Measurements from ENCODE around the gene SIGLEC15.
"Not testable (repeated sequence)": the region's sequence is repeated elsewhere in the genome, so short reads cannot be mapped to it uniquely, and the experiment has no call there.

The SIGLEC15 gene

DNA sequence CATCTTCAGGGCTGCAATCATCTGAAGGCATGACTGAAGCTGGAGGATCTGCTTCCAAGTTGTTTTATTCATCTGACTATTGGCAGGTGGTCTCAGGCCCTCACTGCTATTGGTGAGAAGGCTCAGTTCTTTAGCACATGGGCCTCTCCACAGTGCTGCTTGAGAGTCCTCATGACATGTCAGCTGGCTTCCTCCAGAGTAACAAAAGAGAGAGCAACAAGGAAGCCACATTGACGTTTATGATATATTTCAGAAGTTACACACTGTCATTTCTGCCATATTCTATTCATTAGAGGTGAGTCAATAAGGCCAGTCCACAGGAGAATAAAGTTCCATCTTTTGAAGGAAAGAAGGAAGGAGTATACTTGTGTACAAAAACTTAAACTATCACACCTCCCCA is 7.9 kb upstream of the SIGLEC15 start:
- no peak for DNase-seq (ENCODE audit: low read depth)
- H3K4me3 ChIP-seq (ENCODE audit: low read depth, low read length), result no peak overlapping the region

DNA sequence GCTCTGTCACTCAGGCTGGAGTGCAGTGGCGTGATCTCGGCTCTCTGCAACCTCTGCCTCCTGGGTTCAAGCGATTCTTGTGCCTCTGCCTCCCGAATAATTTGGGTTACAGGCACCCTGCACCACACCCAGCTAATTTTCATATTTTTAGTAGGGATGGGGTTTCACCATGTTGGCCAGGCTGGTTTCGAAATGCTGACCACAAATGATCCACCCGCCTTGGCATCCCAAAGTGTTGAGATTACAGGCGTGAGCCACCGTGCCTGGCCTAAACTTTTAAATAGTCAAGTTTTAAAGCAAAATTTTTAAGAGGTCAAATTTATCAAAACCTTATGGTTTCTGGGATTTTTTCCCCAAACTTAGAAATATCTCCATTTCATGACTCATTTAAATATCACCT is 6.7 kb upstream of the SIGLEC15 start:
- DNase-seq (ENCODE audit: low read depth); H3K4me3 ChIP-seq (ENCODE audit: low read depth, low read length): not testable (repeated sequence)

DNA sequence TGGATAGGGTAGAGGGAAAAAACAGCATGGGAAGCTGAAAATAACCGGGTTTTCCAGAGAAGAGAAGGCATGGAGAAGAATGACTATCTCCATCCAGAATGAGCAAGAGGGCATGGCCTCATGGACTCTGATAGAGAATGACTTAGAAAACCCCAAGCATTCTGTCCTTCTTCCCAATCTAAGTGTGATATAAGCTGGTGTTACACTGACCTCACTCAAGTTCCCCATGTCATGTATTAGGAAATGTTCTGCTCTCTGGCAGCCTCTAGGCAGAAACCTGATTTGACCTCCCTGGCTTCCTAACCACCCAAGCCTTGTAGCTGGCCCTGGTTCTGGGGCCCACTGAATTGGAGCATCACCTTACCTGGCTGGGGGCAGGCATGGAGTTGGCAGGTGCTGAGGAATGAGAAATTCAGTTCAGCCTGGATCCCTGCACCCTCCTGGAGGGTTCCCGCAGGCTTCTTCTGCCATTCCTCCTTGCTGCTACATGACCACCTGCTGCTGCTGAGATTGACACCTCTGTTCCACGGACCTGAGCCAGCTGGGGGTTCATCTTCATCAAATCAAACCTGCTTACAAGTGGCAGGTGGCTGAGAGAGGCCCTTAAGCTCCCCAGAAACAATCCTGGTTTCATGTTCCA is 5.2 kb upstream of the SIGLEC15 start:
- H3K4me3 ChIP-seq (ENCODE audit: low read depth, low read length), result no peak overlapping the region
- no peak for DNase-seq (ENCODE audit: low read depth)

DNA sequence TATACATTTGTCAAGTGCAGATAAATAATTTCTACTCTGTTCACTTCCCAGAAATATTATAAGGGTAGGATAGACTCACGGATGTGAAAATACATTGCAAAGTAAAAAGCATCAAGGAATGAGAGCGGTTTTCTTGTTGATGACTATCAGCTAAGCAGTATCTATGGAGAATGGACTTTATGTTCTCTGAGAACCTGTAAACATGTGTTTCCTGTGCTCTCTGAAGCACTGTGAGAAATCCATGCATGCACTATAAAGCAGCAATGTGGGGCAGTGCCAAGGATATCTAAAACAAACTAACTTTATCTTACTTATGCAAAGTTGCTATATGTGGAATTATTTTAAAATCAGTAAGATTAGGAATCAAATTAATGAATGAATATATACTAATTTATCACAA is 4.4 kb upstream of the SIGLEC15 start:
- DNase-seq (ENCODE audit: low read depth), result no peak
- H3K4me3 ChIP-seq (ENCODE audit: low read depth, low read length), result no peak overlapping the region

DNA sequence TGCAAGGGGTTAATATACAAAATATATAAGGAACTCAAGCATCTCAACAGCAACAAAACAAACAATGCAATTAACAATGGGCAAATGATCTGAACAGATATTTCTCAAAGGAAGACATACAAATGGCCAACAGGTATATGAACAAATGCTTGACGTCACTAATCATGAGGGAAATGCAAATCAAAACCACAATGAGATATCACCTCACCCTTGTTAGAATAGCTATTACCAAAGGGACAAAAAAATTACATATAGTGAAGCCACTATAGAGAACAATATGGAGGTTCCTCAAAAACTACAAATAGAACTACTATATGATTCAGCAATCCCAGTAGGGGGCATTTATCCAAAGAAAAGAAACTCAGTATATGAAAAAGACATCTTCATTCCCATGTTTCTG is 3.8 kb upstream of the SIGLEC15 start:
- no peak for DNase-seq (ENCODE audit: low read depth)
- no peak overlapping the region for H3K4me3 ChIP-seq (ENCODE audit: low read depth, low read length)

DNA sequence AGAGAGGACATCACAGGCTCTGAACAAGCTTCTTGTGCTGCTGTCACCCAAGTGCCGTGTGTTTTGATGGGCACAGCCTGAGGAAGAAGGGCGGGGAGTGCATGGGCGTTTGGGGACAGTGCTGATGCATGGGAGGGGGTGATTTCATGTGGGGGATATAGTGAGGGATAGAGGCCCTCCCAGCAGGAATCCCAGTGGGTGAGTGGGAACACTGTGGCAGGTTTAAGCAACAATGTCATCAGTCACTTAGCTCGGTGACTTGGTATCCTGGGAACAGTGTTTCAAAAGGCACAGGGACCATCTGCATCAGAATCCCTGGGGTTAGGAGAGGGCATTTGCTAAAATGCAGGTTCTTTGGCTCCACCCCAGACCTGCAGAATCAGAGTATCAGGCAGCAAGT is 609 bp downstream of the SIGLEC15 start:
- DNase-seq (ENCODE audit: low read depth), result no peak
- no peak overlapping the region for H3K4me3 ChIP-seq (ENCODE audit: low read depth, low read length)

DNA sequence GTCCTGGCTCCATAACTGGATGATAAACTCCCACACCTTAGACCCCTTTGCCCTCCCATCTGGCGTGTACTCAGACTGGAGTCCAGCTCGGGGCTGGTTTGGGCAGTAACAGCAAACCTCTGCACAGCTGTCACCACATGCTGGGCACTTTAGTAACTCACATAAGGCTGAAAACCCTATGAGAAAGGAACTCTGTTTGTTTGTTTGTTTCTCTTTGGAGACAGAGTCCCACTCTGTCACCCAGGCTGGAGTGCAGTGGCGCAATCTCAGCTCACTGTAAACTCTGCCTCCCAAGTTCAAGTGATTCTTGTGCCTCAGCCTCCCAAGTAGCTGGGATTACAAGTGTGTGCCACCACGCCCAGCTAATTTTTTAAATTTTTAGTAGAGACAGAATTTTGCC is 1.2 kb downstream of the SIGLEC15 start:
- not testable (repeated sequence) for H3K4me3 ChIP-seq (ENCODE audit: low read depth, low read length); DNase-seq (ENCODE audit: low read depth)

DNA sequence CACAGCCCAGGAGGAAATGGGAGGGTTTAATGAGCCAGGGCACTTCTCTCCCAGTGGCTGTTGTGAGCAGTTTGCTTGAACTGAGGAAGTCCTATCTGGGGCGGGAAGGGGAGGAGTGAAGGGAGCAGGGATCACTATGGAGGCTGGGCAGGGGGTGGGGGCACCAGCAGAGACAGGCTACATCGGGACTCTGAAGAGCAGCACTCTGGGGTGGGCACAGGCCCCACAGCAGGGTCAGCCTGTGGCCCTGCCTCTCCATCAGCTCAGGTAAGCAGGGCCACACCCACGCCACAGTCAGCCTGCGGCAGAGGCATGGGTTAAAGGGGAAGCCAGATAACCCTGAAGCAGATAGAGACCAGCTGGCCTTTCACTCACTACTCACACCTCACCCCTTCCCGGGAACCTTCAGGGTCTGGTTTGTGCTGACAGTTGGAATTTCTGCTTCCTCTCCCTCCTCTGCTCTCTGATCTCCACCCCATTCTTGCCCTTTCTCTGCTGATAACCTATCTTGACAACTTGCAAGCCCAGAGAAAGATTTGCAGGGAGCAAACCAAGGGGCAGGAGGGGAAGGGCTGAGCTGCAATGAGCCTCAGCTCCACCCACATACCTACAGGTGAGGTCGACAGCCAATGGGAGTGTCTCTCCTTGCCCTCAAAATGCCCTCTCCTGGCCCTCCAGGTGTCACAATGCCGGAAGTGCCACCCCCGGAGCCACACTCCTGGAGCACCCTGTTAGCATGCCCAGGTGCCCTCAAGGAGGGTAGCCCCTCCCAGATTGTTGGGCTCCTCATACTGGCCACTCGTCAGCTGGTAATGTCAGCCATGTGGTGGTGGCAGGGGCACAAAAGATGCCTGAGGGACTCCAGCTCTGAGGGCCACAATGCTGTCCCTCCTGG is 3.7 kb downstream of the SIGLEC15 start:
- no peak for DNase-seq (ENCODE audit: low read depth)
- H3K4me3 ChIP-seq (ENCODE audit: low read depth, low read length), result no peak overlapping the region

DNA sequence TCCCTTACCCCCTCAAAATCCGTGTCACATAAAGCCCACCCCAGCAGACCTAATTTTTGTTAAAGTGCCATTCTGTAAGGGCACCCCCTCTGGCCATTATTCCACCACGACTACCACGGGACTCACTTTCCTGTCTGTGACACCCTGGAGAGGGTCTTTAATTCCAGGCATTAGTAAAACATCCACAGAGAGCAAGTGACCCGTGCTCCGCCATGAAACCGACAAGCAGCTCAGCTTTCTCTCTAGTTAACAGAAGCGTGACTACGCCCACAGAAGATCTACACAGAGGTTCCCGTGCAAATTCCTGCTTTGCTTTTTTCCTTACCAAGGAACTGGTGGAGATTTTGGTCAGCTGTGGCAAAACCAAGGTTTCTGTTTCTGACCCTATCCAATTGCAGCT is 4.4 kb downstream of the SIGLEC15 start:
- no peak overlapping the region for H3K4me3 ChIP-seq (ENCODE audit: low read depth, low read length)
- DNase-seq (ENCODE audit: low read depth), result no peak

DNA sequence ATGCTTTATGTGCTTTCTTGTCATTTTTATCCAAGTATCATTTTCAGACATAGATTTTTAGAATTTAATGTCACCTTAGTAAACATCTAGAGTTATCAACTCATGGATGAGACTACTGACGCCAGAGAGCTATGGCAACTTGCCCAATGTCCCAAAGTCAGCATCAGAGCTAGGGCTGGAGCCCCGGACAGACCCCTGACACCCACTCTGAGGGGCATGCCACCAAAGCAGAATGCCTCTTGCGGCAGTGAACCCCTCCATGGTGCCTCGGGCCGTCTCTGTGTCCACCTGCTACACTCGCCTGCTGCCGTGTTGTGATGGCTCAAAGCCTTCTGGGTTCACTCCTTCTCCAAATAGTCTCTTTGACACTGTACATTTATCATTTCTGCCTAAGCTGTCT is 5.4 kb downstream of the SIGLEC15 start:
- H3K4me3 ChIP-seq (ENCODE audit: low read depth, low read length), result no peak overlapping the region
- no peak for DNase-seq (ENCODE audit: low read depth)

DNA sequence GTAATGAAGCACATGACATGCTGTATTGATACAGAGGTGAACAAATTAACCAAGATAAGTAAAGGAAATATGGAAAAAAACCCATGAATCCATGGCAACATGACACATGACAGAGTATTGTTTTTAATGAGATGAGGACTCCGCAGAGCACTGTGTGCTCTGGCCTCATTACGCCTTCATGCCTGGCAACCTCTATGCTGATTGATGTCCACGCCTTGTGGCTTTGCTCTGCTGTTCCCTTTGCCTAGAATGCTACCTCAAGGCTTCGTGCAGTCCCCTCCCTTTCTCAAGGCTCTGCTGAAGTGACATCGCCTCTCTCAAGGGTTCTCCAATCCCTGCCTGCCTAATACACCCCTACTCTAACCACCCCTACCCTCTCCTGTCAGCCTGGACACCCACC is 8.4 kb downstream of the SIGLEC15 start:
- no peak overlapping the region for H3K4me3 ChIP-seq (ENCODE audit: low read depth, low read length)
- DNase-seq (ENCODE audit: low read depth), result no peak

DNA sequence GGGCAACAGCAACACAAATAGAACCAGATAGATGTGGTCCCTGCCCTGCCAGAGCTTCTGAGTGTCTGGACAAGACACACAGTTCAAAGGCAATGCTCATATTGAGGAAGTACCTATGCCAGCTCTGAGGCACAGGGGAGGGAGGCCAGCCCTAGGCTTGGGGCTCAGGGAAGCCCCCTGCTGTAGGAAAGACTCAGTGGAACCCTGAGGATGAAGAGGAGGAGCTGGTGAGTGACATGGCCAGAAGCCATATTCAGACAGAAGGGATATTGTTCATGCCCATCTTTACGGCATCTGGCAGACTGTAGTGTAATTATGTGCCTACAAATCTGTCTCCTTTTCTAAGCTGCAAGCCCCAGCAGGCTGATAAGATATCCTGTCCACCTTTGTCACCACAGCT is 8.8 kb downstream of the SIGLEC15 start:
- no peak for DNase-seq (ENCODE audit: low read depth)
- no peak overlapping the region for H3K4me3 ChIP-seq (ENCODE audit: low read depth, low read length)

DNA sequence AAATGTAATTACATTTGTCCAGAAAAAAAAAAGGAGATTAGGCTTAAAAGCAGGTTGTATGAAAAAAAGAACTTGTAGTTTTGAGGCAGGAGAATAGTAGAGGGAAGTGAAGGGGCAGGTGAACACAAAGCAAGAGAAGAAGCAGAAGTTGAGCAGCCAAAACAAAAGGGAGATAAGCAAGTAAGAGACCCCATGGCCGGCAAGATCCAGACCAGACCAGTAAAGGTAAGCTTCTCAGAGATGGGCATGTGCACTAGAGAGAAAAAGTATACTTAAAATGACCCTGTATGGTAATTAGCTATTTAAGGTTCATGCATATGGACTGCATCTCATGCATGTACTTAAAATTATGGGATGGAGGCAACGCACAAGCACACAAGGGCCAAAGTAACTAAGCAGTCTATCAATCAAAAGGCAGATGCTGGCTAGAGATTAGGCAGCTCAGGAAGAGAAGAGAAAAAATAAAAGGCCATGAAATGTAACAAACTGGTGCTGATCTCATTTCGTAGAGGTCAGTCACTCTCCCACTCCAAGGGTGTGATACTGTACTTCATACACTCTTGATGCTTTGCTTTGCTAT is 9.7 kb downstream of the SIGLEC15 start:
- H3K4me3 ChIP-seq (ENCODE audit: low read depth, low read length), result no peak overlapping the region
- DNase-seq (ENCODE audit: low read depth), result no peak

DNA sequence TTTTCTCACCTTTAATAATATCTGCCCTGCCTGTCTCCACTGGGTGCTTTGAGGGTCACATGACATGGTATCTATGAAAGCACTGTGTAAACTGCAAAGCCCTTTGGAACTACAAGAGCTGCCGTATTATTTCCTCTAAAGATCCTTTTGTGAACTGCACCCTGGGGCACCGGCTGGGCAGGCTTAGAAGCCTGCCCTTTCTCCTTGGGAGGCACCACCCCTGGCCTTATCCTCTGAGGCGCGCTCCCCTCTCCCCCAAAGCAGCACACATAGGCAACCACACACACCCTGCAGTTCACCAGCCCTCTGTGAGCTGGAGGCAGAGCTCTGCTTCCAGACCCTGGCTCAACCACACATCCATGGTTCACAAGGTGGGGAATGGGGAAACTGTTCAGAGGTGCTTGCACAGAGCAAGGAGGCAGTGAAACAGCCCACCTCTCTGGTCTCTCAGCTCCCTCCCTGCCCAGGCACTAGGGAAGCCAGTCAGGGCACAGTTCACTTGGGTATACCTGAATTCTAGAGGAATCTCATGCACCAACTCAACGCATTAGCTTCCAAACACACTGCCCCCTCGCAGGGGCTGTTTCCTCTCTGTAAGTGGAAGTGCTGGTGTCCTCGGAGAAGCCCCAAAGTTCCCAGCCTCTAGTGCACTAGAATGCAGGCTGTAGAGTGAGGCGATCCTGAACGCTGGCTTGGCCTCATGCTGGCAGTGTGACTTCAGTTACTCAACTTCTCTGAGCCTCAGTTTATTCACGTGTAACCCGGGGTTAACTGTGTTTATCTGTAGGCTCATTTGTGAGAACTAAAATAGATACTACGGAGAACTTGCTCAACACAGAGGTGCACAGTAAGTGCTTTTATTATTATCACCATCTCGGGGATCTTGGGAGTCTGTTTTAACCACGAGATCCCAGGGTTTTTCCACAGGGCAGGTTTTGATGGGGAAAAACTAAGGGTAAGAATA is 11.0 kb downstream of the SIGLEC15 start:
- no peak overlapping the region for H3K4me3 ChIP-seq (ENCODE audit: low read depth, low read length)
- DNase-seq (ENCODE audit: low read depth), result no peak

DNA sequence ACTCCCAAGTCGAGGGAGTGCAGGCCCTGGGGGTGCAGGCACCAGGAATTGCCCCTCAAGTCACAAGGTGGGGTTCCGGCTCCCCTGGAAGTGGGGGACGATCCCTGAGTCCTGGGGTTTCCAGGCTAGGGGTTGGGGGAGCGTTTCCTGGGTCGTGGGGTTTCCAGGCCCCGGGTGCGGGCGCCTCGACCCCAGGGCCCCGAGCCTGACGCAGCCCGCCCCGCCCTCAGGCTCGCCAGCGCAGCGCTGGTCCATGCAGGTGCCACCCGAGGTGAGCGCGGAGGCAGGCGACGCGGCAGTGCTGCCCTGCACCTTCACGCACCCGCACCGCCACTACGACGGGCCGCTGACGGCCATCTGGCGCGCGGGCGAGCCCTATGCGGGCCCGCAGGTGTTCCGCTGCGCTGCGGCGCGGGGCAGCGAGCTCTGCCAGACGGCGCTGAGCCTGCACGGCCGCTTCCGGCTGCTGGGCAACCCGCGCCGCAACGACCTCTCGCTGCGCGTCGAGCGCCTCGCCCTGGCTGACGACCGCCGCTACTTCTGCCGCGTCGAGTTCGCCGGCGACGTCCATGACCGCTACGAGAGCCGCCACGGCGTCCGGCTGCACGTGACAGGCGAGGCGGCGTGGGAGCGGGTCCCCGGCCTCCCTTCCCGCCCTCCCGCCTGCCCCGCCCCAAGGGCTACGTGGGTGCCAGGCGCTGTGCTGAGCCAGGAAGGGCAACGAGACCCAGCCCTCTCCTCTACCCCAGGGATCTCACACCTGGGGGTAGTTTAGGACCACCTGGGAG is 12.0 kb downstream of the SIGLEC15 start:
- peak overlapping the region; percentile 28 for H3K4me3 ChIP-seq (ENCODE audit: low read depth, low read length)

DNA sequence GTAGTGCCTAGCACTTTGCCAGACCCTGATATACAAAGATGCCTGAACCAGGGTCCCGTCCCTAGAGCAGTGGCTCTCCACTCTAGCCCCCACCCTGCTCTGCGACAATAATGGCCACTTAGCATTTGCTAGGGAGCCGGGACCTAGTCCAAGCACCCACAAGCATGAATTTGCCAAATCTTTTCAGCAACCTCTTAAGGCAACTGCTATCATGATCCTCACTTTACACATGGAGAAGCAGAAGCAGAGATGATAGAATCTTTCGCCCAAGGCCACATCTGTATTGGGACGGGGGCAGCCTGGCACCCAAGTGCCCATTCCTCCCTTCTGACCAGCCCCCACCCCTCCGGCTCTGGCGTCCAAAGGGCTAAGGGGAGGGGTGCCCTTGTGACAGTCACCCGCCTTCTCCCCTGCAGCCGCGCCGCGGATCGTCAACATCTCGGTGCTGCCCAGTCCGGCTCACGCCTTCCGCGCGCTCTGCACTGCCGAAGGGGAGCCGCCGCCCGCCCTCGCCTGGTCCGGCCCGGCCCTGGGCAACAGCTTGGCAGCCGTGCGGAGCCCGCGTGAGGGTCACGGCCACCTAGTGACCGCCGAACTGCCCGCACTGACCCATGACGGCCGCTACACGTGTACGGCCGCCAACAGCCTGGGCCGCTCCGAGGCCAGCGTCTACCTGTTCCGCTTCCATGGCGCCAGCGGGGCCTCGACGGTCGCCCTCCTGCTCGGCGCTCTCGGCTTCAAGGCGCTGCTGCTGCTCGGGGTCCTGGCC is 13.0 kb downstream of the SIGLEC15 start:
- no peak for DNase-seq (ENCODE audit: low read depth)
- H3K4me3 ChIP-seq (ENCODE audit: low read depth, low read length), result no peak overlapping the region

More for the DNA sequence above, 12.0 kb downstream of the SIGLEC15 start:
- peak; percentile 5 for DNase-seq (ENCODE audit: low read depth)

DNA sequence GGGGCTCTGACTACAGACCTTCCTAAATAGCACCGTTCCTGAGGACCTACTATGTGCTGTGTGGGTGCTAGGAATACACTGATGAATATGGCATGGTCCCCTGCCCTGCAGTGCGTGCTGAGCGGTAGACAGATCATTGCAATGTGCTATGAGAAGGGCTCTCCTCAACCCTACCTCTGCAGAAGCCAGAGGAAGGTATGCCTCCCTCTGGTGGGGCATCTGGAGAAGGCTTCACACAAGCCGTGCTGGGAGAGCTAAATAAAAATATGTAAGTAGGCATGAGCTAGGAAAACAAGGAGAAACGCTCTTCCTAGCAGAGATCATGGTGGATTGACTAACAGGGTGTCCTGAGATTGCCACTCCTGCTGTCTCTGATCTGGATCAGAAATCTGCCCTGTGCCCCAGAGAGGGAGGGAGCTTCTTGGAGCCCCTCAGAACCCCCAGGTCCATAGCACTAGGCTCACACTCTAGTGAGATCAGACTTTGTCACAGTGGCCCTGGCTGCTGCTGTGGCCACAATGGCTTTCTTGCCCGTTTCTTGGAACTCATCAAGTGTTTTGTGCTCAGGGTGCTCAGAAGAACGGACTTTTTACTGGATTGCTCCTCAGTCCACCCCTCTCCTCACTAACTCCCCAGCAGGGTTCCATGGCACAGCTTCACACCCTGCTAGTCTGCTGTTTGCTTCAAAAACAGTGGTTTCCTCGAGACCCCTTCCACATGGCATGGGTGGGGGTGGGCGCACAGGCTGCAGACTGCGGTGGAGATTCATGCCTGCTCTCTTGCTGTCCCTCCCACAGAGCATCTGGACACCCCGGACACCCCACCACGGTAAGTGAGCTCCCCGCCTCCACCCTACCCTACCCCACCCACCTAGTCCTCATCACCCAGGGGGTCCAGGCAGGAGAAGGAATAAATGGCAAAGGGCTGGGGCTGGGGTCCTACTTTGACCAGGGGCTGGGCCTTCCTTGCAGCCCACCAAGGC is 14.2 kb downstream of the SIGLEC15 start:
- no peak overlapping the region for H3K4me3 ChIP-seq (ENCODE audit: low read depth, low read length)
- peak; percentile 31 for DNase-seq (ENCODE audit: low read depth)

Measured in skeletal muscle cell (primary cell).